HepG2 (cell line): ENCODE measurements around the gene IGFALS. TPM values are rescaled to one million over a fixed set of nuclear protein-coding genes. Genes with fewer than 3 reads are reported as not detected.

ENCODE experiments used
- GABPB1 ChIP-seq: IDR thresholded peaks from 2 replicates; pipeline ENCODE4 v1.6.1; 2016; ENCODE audit warnings: mild to moderate bottlenecking, missing genetic modification reagents, moderate library complexity, missing compliant biosample characterization
- GTF3A ChIP-seq: sonication (generic); formaldehyde crosslinking; conservative IDR thresholded peaks from 2 replicates; pipeline ENCODE4 v1.4.0; 2020; ENCODE audit warnings: mild to moderate bottlenecking, missing genetic modification reagents
- HDAC2 ChIP-seq: sonication (generic); formaldehyde crosslinking; IDR thresholded peaks from 2 replicates; pipeline ENCODE4 v1.4.0; 2020; ENCODE audit warnings: missing genetic modification reagents
- MED8 ChIP-seq: sonication (generic); formaldehyde crosslinking; IDR thresholded peaks from 2 replicates; pipeline ENCODE4 v1.8.1; 2023; ENCODE audit warnings: mild to moderate bottlenecking, missing genetic modification reagents; ENCODE audit not compliant: insufficient replicate concordance
- MEIS2 ChIP-seq: sonication (generic); formaldehyde crosslinking; IDR thresholded peaks from 2 replicates; pipeline ENCODE4 v1.9.0; 2021; ENCODE audit warnings: mild to moderate bottlenecking, missing genetic modification reagents
- MTF2 ChIP-seq: sonication (generic); formaldehyde crosslinking; IDR thresholded peaks from 2 replicates; pipeline ENCODE4 v1.5.0; 2020; ENCODE audit warnings: missing genetic modification reagents, borderline replicate concordance
- NCOA2 ChIP-seq: sonication (generic); formaldehyde crosslinking; IDR thresholded peaks from 2 replicates; pipeline ENCODE4 v1.8.0; 2022; ENCODE audit warnings: inconsistent platforms
- NFKBIZ ChIP-seq: IDR thresholded peaks from 2 replicates; pipeline ENCODE4 v1.6.1; 2018; ENCODE audit warnings: missing genetic modification reagents, missing compliant biosample characterization
- RBFOX2 ChIP-seq: fragments of 200-400 bp; formaldehyde crosslinking; IDR thresholded peaks from 2 replicates; pipeline ENCODE4 v1.6.1; 2017; ENCODE audit warnings: low read depth, mild to moderate bottlenecking, low read length
- SAP130 ChIP-seq: IDR thresholded peaks from 2 replicates; pipeline ENCODE4 v1.6.1; 2016; ENCODE audit warnings: low read depth
- SIX1 ChIP-seq: sonication (generic); formaldehyde crosslinking; IDR thresholded peaks from 2 replicates; pipeline ENCODE4 v1.4.0; 2020; ENCODE audit warnings: missing genetic modification reagents, borderline replicate concordance
- SPEN ChIP-seq: sonication (generic); formaldehyde crosslinking; IDR thresholded peaks from 2 replicates; pipeline ENCODE4 v1.5.1; 2020; ENCODE audit warnings: low read depth, mild to moderate bottlenecking, missing genetic modification reagents
- ZNF33B ChIP-seq: sonication (generic); formaldehyde crosslinking; IDR thresholded peaks from 2 replicates; pipeline ENCODE4 v1.5.1; 2020; ENCODE audit warnings: mild to moderate bottlenecking, missing genetic modification reagents
- ZNF772 ChIP-seq: sonication (generic); formaldehyde crosslinking; IDR thresholded peaks from 2 replicates; pipeline ENCODE4 v1.5.0; 2020; ENCODE audit warnings: mild to moderate bottlenecking, missing genetic modification reagents
- polyA plus RNA-seq, 8 experiments: library from polyadenylated mRNA; depleted of rRNA in 3 of 8; stranded (reverse) in 7 of 8; unstranded in 1 of 8; fragments of >200 nt; fragmentation: Illumina TruSeq in 4 of 8; extraction: Trizol in 4 of 8; gene quantifications; 2 replicates each; pipeline versions ENCODE4 v1.2.1 to v1.2.3, GENCODE V29; 2011 to 2016; ENCODE audit warnings: low read depth in 4 of 8, missing spikeins in 1 of 8, mixed read lengths in 1 of 8; ENCODE audit not compliant: insufficient read depth in 1 of 8
- total RNA-seq, 5 experiments: library from RNA; depleted of rRNA; stranded (reverse); fragments of >200 nt; fragmentation: Illumina TruSeq; extraction: Trizol; gene quantifications; 2 replicates each; pipeline ENCODE4 v1.2.3, GENCODE V29; 2016; ENCODE audit warnings: low read depth in 1 of 5
- TF ChIP-seq, protein P1 (sequence below): sonication (generic); formaldehyde crosslinking; IDR thresholded peaks from 2 replicates; pipeline ENCODE4 v1.8.0; 2022; ENCODE audit warnings: missing genetic modification reagents, low read depth, mild to moderate bottlenecking, borderline replicate concordance
- TF ChIP-seq, protein P2 (sequence below): sonication (generic); formaldehyde crosslinking; IDR thresholded peaks from 2 replicates; pipeline ENCODE4 v1.5.1; 2020; ENCODE audit warnings: missing genetic modification reagents, mild to moderate bottlenecking, borderline replicate concordance
- TF ChIP-seq, protein P3 (sequence below): IDR thresholded peaks from 2 replicates; pipeline ENCODE4 v1.6.1; 2018; ENCODE audit warnings: missing genetic modification reagents
- TF ChIP-seq, protein P4 (sequence below): sonication (generic); formaldehyde crosslinking; conservative IDR thresholded peaks from 2 replicates; pipeline ENCODE4 v1.4.0; 2020; ENCODE audit warnings: missing genetic modification reagents
- TF ChIP-seq, protein P5 (sequence below): IDR thresholded peaks from 2 replicates; pipeline ENCODE4 v1.6.1; 2016; ENCODE audit warnings: mild to moderate bottlenecking

The IGFALS gene
- total and polyA plus RNA-seq, 2 of the 13 experiments (the other 11 are each of a cell fraction or from before 2014, with no cell fraction given), result 0.34 to 2.4 TPM

DNA sequence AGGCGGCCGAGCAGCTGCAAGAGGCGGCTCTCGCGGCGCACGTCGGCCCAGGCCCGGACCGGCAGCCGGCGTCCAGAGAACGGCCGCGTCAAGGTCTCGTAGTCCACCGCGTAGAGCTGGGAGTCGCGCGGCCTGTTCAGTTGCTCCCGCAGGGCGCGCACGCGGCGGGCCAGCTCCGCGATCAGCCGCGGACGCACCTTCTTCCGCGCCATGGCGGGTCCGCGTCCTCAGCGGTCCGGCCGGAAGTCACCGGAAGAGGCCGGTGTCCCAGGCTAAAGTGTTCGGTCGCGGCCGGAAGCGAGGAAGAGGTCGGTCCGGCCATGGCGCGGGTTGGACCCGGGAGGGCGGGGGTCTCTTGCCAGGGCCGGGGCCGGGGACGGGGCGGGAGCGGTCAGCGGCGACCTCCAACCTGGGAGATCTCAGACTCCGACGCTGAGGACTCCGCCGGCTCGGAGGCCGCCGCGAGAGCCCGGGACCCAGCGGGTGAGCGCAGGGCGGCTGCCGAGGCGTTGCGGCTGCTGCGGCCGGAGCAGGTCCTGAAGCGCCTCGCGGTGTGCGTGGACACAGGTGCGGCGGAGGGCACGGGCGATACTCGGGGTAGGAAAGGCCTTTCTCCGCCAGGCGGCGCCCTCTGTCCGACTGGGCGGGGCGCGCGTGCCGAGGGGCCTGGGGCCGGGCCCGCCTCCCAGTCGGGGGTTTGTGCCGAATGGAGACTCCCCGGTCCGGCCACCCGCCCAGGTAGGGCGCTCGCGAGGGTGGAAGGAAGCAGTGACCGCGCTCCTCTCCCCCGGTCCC is 20.4 kb downstream of the IGFALS start, which contains the start of gene MRPS34 (continued):
- TF ChIP-seq, protein P1, sequence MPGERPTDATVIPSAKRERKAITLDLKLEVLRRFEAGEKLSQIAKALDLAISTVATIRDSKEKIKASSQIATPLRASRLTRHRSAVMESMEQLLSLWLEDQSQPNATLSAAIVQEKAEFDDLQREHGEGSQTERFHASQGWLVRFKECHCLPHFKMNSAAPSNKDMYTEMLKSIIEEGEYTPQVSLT, result no peak
- TF ChIP-seq, protein P2, sequence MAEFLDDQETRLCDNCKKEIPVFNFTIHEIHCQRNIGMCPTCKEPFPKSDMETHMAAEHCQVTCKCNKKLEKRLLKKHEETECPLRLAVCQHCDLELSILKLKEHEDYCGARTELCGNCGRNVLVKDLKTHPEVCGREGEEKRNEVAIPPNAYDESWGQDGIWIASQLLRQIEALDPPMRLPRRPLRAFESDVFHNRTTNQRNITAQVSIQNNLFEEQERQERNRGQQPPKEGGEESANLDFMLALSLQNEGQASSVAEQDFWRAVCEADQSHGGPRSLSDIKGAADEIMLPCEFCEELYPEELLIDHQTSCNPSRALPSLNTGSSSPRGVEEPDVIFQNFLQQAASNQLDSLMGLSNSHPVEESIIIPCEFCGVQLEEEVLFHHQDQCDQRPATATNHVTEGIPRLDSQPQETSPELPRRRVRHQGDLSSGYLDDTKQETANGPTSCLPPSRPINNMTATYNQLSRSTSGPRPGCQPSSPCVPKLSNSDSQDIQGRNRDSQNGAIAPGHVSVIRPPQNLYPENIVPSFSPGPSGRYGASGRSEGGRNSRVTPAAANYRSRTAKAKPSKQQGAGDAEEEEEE (CRISPR knock-in tag), result no peak
- TF ChIP-seq HDAC2 (CRISPR knock-in tag), result peak; percentile 76
- TF ChIP-seq, protein P3, sequence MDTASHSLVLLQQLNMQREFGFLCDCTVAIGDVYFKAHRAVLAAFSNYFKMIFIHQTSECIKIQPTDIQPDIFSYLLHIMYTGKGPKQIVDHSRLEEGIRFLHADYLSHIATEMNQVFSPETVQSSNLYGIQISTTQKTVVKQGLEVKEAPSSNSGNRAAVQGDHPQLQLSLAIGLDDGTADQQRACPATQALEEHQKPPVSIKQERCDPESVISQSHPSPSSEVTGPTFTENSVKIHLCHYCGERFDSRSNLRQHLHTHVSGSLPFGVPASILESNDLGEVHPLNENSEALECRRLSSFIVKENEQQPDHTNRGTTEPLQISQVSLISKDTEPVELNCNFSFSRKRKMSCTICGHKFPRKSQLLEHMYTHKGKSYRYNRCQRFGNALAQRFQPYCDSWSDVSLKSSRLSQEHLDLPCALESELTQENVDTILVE (CRISPR knock-in tag), result no peak
- peak; percentile 96 for TF ChIP-seq RBFOX2
- TF ChIP-seq SIX1, result no peak
- TF ChIP-seq SPEN (CRISPR knock-in tag), result peak; percentile 92
- peak; percentile 98 for TF ChIP-seq GABPB1
- peak; percentile 72; the same call in 1 of the 2 replicates for TF ChIP-seq ZNF772 (CRISPR knock-in tag)
- TF ChIP-seq MEIS2 (CRISPR knock-in tag), result peak; percentile 23; the same call in 1 of the 2 replicates
- peak; percentile 90 for TF ChIP-seq MED8 (CRISPR knock-in tag)
- peak; percentile 62; the same call in 1 of the 2 replicates for TF ChIP-seq NCOA2 (CRISPR knock-in tag)
- peak; percentile 89 for TF ChIP-seq MTF2 (CRISPR knock-in tag)
- TF ChIP-seq GTF3A (CRISPR knock-in tag), result 0 out of 2 replicates have a peak, but pooled peaks have one; percentile 28
- TF ChIP-seq NFKBIZ (CRISPR knock-in tag), result peak; percentile 49; the same call in 1 of the 2 replicates
- peak; percentile 87 for TF ChIP-seq SAP130 (CRISPR knock-in tag)
- no peak for TF ChIP-seq ZNF33B (CRISPR knock-in tag)
- TF ChIP-seq, protein P4, sequence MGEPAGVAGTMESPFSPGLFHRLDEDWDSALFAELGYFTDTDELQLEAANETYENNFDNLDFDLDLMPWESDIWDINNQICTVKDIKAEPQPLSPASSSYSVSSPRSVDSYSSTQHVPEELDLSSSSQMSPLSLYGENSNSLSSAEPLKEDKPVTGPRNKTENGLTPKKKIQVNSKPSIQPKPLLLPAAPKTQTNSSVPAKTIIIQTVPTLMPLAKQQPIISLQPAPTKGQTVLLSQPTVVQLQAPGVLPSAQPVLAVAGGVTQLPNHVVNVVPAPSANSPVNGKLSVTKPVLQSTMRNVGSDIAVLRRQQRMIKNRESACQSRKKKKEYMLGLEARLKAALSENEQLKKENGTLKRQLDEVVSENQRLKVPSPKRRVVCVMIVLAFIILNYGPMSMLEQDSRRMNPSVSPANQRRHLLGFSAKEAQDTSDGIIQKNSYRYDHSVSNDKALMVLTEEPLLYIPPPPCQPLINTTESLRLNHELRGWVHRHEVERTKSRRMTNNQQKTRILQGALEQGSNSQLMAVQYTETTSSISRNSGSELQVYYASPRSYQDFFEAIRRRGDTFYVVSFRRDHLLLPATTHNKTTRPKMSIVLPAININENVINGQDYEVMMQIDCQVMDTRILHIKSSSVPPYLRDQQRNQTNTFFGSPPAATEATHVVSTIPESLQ (CRISPR knock-in tag), result 0 out of 2 replicates have a peak, but pooled peaks have one; percentile 63
- TF ChIP-seq, protein P5, sequence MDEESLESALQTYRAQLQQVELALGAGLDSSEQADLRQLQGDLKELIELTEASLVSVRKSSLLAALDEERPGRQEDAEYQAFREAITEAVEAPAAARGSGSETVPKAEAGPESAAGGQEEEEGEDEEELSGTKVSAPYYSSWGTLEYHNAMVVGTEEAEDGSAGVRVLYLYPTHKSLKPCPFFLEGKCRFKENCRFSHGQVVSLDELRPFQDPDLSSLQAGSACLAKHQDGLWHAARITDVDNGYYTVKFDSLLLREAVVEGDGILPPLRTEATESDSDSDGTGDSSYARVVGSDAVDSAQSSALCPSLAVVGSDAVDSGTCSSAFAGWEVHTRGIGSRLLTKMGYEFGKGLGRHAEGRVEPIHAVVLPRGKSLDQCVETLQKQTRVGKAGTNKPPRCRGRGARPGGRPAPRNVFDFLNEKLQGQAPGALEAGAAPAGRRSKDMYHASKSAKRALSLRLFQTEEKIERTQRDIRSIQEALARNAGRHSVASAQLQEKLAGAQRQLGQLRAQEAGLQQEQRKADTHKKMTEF (CRISPR knock-in tag), result peak; percentile 97
